Activated B cell treated with CpG ODN at 0.5 μM for 24 hours (primary cell): ENCODE results near the gene DUS1L. TPM values are rescaled to one million over a fixed set of nuclear protein-coding genes. Genes with fewer than 3 reads are reported as not detected.

Experiments
- ATAC-seq: fragments of 200-7000 bp; cut with Tn5 transposase; one replicate; pipeline ENCODE4 v1.10.0; 2021; ENCODE audit warnings: low read depth, mild to moderate bottlenecking, moderate library complexity
- CTCF ChIA-PET: fragments of 350-600 bp; sonication (Branson Sonifier 250); formaldehyde crosslinking; loops from one replicate; lab custom pipeline; 2021; ENCODE audit warnings: antibody characterized with exemption; lab: Charles Lee
- POLR2A ChIA-PET: fragments of 350-600 bp; sonication (Branson Sonifier 250); formaldehyde crosslinking; loops from one replicate; lab custom pipeline; 2021; ENCODE audit warnings: antibody characterized with exemption; lab: Charles Lee
- DNase-seq: peaks from one replicate; pipeline ENCODE4 v3.0.0; 2022
- H3K27ac Mint-ChIP-seq: one replicate; pipeline ENCODE4 v1.8.0; 2020; ENCODE audit warnings: mixed read lengths
- H3K27me3 Mint-ChIP-seq: one replicate; pipeline ENCODE4 v1.8.0; 2021; ENCODE audit warnings: mixed read lengths
- H3K36me3 Mint-ChIP-seq: one replicate; pipeline ENCODE4 v1.8.0; 2021; ENCODE audit warnings: low read depth, mixed read lengths
- H3K4me1 Mint-ChIP-seq: one replicate; pipeline ENCODE4 v1.8.0; 2021; ENCODE audit warnings: mixed read lengths
- H3K4me3 Mint-ChIP-seq: one replicate; pipeline ENCODE4 v1.8.0; 2020; ENCODE audit warnings: mild to moderate bottlenecking, mixed read lengths
- H3K9me3 Mint-ChIP-seq: one replicate; pipeline ENCODE4 v1.8.0; 2020; ENCODE audit warnings: mixed read lengths
- CTCF ChIP-seq: fragments of 200-600 bp; IDR thresholded peaks from one replicate; pipeline ENCODE4 v1.8.0; 2022; ENCODE audit warnings: antibody characterized with exemption, mild to moderate bottlenecking
- intact Hi-C: fragments of 100-400 bp; cut with micrococcal nuclease; formaldehyde crosslinking; loops from one replicate; pipeline ENCODE4 v1.15.1; 2024
- total RNA-seq: library from RNA; stranded (reverse); gene quantifications from 2 replicates; pipeline ENCODE4 v1.2.3, GENCODE V29; 2022

The DUS1L gene
- total RNA-seq, 1 donor from 2014 or later = 134 TPM

- intact Hi-C loops = loop anchor here (5.0 to 10.0 kb wide), 4 partner anchors 133 to 657 kb away; partner anchors contain the start of genes ACTG1, NOTUM, PYCR1 and TBCD
- Mint-ChIP-seq H3K4me3 (no peak overlapping the region), H3K9me3 (no peaks in the 10 kb centered on the region), H3K27ac (no peak overlapping the region), H3K36me3 (peaks cover 22% of the 10 kb centered on the region), H3K4me1 (peaks cover 13% of the 10 kb centered on the region), H3K27me3 (no peaks in the 10 kb centered on the region)
- ATAC-seq (no peak), DNase-seq (no peak)
- TF ChIP-seq CTCF = no peak
- CTCF ChIA-PET = interaction anchor here (1.3 kb wide), 1 partner anchor 57 kb away, joined by 3 read pairs; the partner anchor contains the start of gene DCXR
- POLR2A ChIA-PET = interaction anchor here (0.6 to 1.4 kb wide), 2 partner anchors 15 to 58 kb away, joined by 4 to 9 read pairs; partner anchors contain the start of gene DCXR
Observed at GRCh38 chr17:82094931-82095776, 29.6 kb upstream of the DUS1L start.

DNA sequence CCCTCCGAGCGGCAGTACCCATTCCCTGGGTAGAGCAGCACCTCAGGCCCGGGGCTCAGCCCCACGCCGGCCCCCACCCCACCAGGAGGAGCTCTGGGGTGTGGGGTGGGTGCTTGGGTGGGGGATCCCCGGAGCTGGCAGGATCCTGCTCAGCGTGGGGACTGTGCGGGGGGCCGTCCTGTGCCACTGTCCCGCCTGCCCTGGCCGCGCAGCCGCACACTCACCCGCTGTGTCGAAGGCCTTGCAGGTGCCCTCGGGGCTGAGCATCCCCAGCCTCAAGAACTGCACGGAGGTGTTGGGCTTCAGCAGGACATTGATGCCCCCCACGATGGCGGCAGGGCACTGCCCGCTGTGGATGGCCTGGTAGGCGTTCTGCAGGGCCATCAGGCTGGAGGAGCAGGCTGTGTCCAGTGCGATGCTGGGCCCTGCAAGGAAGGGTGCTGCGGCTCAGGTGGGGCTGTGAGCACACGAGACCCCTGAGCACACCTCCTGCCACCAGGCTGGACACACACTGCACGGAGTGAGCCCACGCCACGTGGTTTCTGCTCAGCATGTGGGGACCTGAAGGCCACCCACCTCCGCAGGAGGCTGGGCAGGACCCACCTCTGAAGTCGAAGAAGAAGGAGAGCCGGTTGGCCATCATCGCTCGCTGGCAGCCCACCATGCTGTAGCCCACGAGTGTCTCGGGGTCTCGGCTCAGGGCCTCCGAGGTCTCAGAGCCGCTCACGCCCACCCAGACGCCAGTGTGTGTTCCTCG, 27.6 kb upstream of the DUS1L start:
- no peaks in the 10 kb centered on the region for H3K27me3 Mint-ChIP-seq
- intact Hi-C loops = loop anchor here (10.0 kb wide), 1 partner anchor 578 kb away; the partner anchor contains the start of gene ACTG1
- H3K9me3 Mint-ChIP-seq = no peaks in the 10 kb centered on the region
- no peak for TF ChIP-seq CTCF
- peaks cover 33% of the 10 kb centered on the region for H3K36me3 Mint-ChIP-seq
- H3K4me3 Mint-ChIP-seq = no peak overlapping the region
- H3K27ac Mint-ChIP-seq = no peak overlapping the region
- ATAC-seq (no peak), DNase-seq (no peak)
- H3K4me1 Mint-ChIP-seq = peaks cover 5% of the 10 kb centered on the region
- ChIA-PET POLR2A (interaction anchor here (0.6 kb wide), 1 partner anchor 15 kb away, joined by 4 read pairs; no protein-coding TSS in a partner anchor), CTCF (no interaction called here)

GRCh38 chr17:82092628-82092994, 27.0 kb upstream of the DUS1L start:
- CTCF ChIA-PET = no interaction called here
- no peaks in the 10 kb centered on the region for H3K27me3 Mint-ChIP-seq

GRCh38 chr17:82092094-82092586, 26.5 kb upstream of the DUS1L start:
- no peaks in the 10 kb centered on the region for H3K9me3 Mint-ChIP-seq
- CTCF ChIA-PET = no interaction called here
- ATAC-seq = no peak
- H3K27ac Mint-ChIP-seq = no peak overlapping the region
- no peak for DNase-seq
- H3K4me3 Mint-ChIP-seq = no peak overlapping the region
- peaks cover 40% of the 10 kb centered on the region for H3K36me3 Mint-ChIP-seq
- intact Hi-C loops = loop anchor here (10.0 kb wide), 1 partner anchor 577 kb away; the partner anchor contains the start of gene ACTG1
- H3K27me3 Mint-ChIP-seq = no peaks in the 10 kb centered on the region
- POLR2A ChIA-PET = no interaction called here
- H3K4me1 Mint-ChIP-seq = peaks cover 5% of the 10 kb centered on the region
- no peak for TF ChIP-seq CTCF

More at GRCh38 chr17:82092628-82092994, 27.0 kb upstream of the DUS1L start:
- Mint-ChIP-seq H3K27ac (no peak overlapping the region), H3K36me3 (peaks cover 38% of the 10 kb centered on the region), H3K4me3 (no peak overlapping the region), H3K9me3 (no peaks in the 10 kb centered on the region), H3K4me1 (peaks cover 5% of the 10 kb centered on the region)
- DNase-seq (no peak), ATAC-seq (no peak)
- POLR2A ChIA-PET = interaction anchor here (0.6 kb wide), 1 partner anchor 15 kb away, joined by 4 read pairs; no protein-coding TSS in a partner anchor
- TF ChIP-seq CTCF = no peak
- intact Hi-C loops = loop anchor here (10.0 kb wide), 1 partner anchor 578 kb away; the partner anchor contains the start of gene ACTG1
